Stimulated activated naive B cell treated with anti-CD40 and anti-IgM and Interleukin-4, amounts not matched to agents 10 μg/mL and 1 μg/mL and 100 μg/mL, for 72 hours (primary cell): ENCODE results near the gene PYGL.

Experiments
- ATAC-seq, 2 donors: fragments of 150-1000 bp; cut with Tn5 transposase; replicated peaks; 2 replicates each; pipeline ENCODE4 v1.10.0; 2021; ENCODE audit warnings: moderate library complexity in 1 of 2
- DNase-seq: peaks from one replicate; pipeline ENCODE4 v3.0.0; 2021
- H3K27ac Mint-ChIP-seq: one replicate; pipeline ENCODE4 v1.8.0; 2022; ENCODE audit warnings: mild to moderate bottlenecking, mixed read lengths
- H3K27me3 Mint-ChIP-seq, 2 donors: one replicate each; pipeline ENCODE4 v1.8.0; 2022; ENCODE audit warnings: mixed read lengths in 2 of 2
- H3K36me3 Mint-ChIP-seq, 2 donors: one replicate each; pipeline ENCODE4 v1.8.0; 2022; ENCODE audit warnings: mixed read lengths in 2 of 2, mild to moderate bottlenecking in 1 of 2
- H3K4me1 Mint-ChIP-seq, 2 donors: one replicate each; pipeline ENCODE4 v1.8.0; 2022; ENCODE audit warnings: mixed read lengths in 2 of 2, mild to moderate bottlenecking in 1 of 2
- H3K4me3 Mint-ChIP-seq, 2 donors: one replicate each; pipeline ENCODE4 v1.8.0; 2022; ENCODE audit warnings: mild to moderate bottlenecking in 2 of 2, mixed read lengths in 2 of 2, moderate library complexity in 1 of 2
- H3K9me3 Mint-ChIP-seq, 2 donors: one replicate each; pipeline ENCODE4 v1.8.0; 2022; ENCODE audit warnings: mixed read lengths in 2 of 2, mild to moderate bottlenecking in 1 of 2

Gene PYGL

DNA sequence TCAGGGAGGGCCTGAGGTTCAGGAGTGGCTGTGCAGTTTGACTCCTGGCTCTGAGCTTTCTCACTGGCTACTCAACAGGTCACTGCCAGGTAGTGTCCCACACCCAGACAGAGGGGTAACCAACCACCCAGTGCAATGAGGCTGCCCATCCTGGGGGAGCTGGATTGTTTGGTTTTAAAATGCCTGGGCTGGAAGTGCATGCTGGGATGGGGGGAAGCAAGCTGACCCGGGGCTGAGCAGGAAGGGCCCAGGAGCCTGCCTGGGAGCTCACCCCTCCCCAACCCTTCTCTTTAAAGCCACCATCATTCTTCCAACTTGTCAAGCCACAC is 85.0 kb downstream of the PYGL start:
- Mint-ChIP-seq H3K27ac (peak overlapping the region; percentile 88), H3K9me3 (no peaks in the 10 kb centered on the region), H3K36me3 (no peaks in the 10 kb centered on the region), H3K4me3 (peak overlapping the region; percentile 80 to 87), H3K4me1 (peaks cover 10 to 13% of the 10 kb centered on the region in 2 donors), H3K27me3 (no peaks in the 10 kb centered on the region)
- DNase-seq, result no peak
- ATAC-seq, result peak in 1 of 2 donors; percentile 29

DNA sequence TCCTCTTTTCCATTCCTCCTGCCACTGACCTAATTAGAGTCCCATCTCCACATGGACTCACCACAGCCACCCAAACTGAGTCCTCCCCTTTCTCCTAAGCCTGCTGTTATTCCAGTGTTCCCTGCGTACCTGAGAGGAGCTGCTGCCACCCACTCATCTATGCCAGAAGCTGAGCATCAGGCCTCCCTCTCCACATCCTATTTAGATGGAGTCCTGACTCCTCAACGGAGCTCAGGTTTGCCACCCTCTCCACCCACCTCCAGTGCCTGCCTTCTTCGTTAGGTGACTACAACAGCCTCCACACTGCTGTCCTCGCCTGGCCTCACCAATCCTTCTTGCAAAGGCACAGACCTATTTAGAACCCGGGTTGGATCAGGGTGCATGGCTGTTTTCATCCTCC is 87.6 kb downstream of the PYGL start:
- no peak overlapping the region for H3K27ac Mint-ChIP-seq
- H3K9me3 Mint-ChIP-seq, result no peaks in the 10 kb centered on the region
- ATAC-seq (no peak), DNase-seq (no peak)
- H3K4me3 Mint-ChIP-seq, result no peak overlapping the region
- H3K27me3 Mint-ChIP-seq, result peaks cover 0 to 3% of the 10 kb centered on the region in 2 donors
- H3K4me1 Mint-ChIP-seq, result peaks cover 10 to 15% of the 10 kb centered on the region in 2 donors
- H3K36me3 Mint-ChIP-seq, result no peaks in the 10 kb centered on the region

DNA sequence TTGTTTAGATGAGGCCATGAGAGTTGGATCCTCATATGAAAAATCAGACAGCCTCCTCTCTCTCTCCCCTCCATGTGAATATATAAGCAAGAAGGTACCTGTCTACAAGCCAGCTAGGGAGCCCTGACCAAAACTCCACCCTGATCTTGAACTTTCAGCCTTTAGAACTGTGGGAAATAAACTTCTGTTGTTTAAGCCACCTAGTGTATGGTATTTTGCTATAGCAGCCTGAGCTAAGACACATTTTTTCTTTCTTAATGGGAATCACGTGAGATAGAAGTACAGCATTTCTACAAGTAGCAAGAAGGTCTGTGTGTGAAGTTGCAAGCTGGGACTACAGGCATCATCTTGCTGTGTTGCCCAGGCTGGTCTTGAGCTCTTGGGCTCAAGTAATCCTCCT is 88.7 kb downstream of the PYGL start:
- no peaks in the 10 kb centered on the region for H3K36me3 Mint-ChIP-seq
- ATAC-seq (no peak), DNase-seq (no peak)
- no peak overlapping the region for H3K4me3 Mint-ChIP-seq
- H3K27me3 Mint-ChIP-seq, result peaks cover 0 to 3% of the 10 kb centered on the region in 2 donors
- H3K9me3 Mint-ChIP-seq, result no peaks in the 10 kb centered on the region
- peaks cover 10 to 15% of the 10 kb centered on the region in 2 donors for H3K4me1 Mint-ChIP-seq
- no peak overlapping the region for H3K27ac Mint-ChIP-seq
